NCI-H1105 treated with DMSO at 0.1 percent for 48 hours (cell line): Measurements from ENCODE around the gene L3MBTL4.

Experiments used
- DNase-seq: peaks from one replicate; lab custom pipeline; 2025; lab: John Stamatoyannopoulos, UW

L3MBTL4 gene

DNA sequence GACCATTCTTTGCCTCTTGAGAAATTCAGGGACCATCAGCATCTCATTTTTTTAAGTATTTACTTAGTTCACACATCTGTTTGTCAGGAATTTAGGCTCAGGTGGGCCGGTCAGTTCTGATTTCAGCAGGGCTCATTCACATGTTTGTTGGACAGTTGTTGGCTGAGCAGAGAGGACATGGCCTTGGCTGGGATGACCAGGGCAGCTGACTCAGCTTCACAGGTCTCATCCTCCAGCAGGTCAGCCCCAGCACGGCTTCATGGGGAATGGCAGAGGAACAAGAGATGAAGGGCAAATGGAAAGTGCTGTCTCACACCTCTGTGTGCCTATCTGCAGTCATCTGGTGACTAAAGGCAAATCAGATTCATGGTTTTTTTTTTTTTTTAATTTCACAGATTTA is 383.3 kb downstream of the L3MBTL4 start:
- no peak for DNase-seq

DNA sequence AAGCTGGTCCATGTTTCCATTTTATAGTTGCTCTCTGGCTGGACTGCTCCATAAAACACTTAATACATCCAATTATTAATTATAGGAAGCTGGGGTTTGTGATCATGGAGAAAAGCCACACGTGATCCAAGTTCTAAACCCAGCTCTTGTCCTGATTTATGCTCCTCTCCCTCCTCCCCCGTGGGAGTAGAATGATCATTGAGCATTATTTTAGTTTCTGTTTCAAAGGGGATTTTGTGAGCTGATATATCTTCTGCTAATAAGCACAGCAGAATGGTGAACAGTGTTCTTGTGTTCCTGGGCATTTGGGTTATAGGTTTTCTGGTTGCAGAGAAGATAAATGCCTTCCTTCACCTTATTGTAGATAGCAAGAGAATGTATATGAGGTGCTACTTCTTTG is 383.7 kb downstream of the L3MBTL4 start:
- DNase-seq, result no peak

GRCh38 chr18:6024745-6025248 is 389.9 kb downstream of the L3MBTL4 start:
- no peak for DNase-seq

DNA sequence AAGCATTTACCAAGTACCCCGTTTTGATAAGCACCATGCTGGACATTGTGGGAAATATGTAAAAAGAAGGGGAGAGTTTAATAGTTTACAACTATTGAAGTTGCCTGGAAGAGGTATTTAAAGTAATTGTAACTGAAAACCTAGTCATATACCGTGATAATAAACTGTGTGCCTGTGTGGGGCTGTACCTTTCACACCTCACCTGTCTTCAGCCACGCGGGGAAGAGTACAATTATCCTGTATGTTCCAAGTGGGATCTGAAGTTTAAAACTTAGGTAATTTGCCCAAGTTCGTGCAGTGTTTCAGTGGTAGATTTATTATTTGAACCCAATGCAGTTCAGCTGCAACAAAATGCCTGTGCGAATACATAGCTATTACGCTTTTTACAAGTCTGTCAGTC is 391.2 kb downstream of the L3MBTL4 start:
- DNase-seq, result no peak

DNA sequence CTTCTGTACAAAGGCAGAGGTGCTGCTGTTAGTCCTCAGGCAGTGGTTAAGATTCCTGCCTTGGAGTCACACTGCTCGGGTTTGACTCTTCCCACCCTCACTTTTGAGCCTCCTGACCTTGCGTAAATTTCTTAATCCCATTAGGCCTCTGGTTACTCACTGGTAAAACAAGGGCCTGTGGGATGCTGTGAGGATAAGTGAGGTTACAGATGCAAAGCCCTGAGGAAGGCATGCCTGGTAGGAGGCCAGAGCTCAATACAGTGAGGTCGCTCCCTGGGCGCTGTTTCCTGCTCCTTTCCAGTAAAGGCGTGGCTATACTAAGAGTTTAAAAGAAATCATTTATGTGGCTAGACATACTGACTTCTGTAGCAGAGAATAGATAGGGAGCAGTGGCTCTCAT is 391.9 kb downstream of the L3MBTL4 start:
- DNase-seq, result no peak

DNA sequence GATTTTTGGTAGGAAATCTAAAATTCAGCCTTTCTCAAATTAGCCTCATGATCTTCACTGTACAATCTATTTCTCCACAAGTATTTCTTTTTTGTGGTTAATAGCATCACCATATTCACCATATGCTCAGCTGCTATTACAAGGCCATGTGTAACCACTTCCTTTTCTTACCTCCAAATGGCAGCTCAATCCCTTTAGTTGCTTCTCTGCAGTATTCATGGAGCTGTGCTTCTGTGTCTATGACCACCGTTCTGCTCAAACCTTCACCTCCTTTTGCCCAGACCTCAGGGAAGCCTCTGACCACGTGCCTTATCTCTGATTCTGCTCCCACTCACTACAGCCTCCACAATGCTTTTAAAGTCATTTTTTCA is 392.7 kb downstream of the L3MBTL4 start:
- DNase-seq, result no peak

DNA sequence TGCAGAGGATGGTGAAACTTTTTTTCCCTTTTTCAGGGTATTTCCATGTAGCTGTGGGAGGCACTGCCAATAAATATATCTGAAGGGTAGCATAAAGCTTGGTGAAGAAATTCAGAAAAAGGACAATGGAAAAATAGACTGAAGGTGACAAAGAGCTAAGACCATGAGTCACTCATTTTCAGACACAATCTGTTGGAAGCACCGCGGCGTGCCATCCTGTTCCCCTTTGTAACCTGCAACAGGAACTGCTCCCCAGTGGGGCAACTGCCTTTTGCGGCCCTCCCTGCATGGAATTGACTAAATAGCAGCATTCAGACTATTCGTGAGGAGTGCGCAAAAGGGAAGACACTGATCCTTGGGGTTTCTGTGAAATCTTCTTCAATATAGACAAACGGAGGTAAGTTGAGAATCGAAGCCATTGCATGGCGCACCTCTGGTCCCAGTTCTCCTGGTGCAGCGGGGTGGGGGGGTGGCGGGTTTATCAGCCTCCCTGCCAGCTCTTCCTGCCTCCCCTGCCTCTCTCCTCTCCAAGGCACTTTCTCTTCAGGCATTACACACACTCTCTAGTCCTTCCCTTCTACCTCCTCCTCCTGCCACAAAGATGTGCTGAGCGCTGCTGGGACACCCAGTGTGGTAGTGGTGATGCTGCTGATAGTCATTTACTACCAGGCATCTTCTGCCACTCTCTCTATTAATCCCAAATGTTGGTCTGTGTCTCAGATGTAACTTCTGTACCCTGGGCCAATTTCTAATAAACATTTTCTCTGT is 393.2 kb downstream of the L3MBTL4 start:
- DNase-seq, result no peak

- no peak for DNase-seq
Measured at GRCh38 chr18:6018671-6019070, 396.0 kb downstream of the L3MBTL4 start.

- no peak for DNase-seq
Measured at GRCh38 chr18:6017171-6017570, 397.5 kb downstream of the L3MBTL4 start.

DNA sequence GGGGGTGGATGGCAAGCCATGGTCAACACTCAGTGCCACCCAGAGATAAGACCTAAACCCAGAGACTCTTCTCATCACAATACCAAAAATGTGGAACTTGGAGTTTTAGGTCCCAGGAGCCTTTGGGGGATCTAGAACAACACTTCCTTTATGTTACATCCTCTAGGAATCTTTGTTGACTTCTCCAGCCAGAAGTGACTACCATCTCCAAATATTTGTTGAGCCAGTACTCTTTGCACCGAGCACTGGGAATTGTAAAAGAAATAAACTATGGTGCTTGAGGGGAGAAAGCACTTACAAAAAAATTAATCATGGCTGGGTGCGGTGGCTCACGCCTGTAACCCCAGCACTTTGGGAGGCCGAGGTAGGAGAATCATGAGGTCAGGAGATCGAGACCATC is 399.3 kb downstream of the L3MBTL4 start:
- DNase-seq, result no peak

- no peak for DNase-seq
Measured at GRCh38 chr18:6013171-6013810, 401.4 kb downstream of the L3MBTL4 start.

DNA sequence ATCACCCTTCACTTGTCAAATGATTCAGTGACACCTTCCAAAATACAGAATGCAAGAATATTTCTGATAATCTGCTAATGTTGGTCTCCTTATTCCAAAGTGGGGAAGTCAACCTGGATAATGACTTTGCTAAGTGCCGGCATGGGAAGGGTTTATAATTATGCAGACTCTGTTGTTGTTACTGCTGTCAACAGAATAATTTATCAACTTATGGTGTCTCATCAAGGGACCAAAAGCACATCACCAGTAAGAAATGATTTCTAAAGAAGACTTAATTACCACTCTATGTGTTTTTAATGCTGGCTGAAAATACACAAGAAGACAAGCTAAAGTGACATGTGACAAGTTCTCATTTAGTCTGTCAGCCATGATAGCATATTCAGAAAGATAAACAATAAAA is 403.8 kb downstream of the L3MBTL4 start:
- no peak for DNase-seq

GRCh38 chr18:6010284-6010683 is 404.4 kb downstream of the L3MBTL4 start:
- DNase-seq, result no peak

DNA sequence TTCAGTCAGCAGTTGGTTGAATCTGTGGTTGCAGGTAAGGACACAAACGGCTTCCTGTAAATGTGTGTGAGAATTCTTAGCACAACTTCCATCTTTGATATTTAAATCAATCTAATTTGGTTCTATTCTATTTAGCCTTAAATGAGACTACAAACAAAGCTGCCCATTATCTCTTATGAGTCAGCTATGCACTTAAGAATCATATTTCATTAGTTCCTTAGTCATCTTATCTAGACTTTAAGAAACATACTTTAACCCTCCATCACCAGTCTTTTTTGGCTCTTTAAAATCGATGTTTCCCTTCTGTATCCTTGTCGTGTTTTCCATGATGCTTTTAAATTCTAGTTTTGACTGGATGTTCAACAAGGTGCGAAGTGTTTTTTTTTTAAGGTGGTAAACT is 405.0 kb downstream of the L3MBTL4 start:
- no peak for DNase-seq

DNA sequence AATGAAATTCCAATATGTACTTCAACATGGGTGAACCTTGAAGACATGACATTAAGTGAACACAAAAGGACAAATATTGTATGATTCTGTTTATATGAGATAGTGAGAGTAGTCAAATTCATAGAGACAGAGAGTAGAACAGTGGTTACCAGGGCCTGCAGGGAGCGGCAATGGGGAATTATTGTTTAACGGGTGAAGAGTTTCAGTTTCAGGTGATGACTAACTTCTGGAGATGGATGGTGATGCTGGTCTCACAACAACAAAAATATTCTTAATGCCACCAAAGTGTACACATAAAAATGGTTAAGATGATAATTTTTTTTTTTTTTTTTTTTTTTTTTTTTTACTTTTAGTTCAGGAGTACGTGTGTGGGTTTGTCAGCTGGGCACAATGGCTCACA is 410.0 kb downstream of the L3MBTL4 start:
- no peak for DNase-seq

- no peak for DNase-seq
Measured at GRCh38 chr18:6004119-6004518, 410.6 kb downstream of the L3MBTL4 start.

GRCh38 chr18:6001867-6002266 is 412.8 kb downstream of the L3MBTL4 start:
- DNase-seq, result no peak

GRCh38 chr18:5998907-5999306 is 415.8 kb downstream of the L3MBTL4 start:
- DNase-seq, result no peak

- DNase-seq, result no peak
Measured at GRCh38 chr18:5998166-5998881, 416.4 kb downstream of the L3MBTL4 start.

DNA sequence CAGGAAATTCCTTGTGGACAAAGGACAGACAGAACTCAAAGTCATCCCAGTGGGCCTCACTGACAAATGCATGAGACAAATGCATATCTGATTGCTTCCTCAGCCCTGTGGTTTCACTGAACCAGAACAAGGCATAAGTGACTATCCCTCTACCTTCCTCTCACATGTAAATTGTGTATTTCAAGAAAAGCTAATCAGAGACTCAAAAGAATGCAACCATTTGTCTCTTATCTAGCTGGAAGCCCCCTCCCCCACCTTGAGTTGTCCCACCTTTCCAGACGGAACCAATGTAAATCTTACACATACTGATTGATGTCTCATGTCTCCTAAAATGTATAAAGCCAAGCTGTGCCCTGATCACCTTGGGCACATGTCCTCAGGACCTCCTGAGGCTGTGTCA is 417.4 kb downstream of the L3MBTL4 start:
- DNase-seq, result no peak

- no peak for DNase-seq
Measured at GRCh38 chr18:5995626-5996025, 419.1 kb downstream of the L3MBTL4 start.

GRCh38 chr18:5993938-5994337 is 420.8 kb downstream of the L3MBTL4 start:
- DNase-seq, result no peak

GRCh38 chr18:5992381-5992780 is 422.3 kb downstream of the L3MBTL4 start:
- no peak for DNase-seq
